BJ (cell line): Measurements from ENCODE around the gene C14orf119. TPM values are rescaled to one million over a fixed set of nuclear protein-coding genes. Genes with fewer than 3 reads are reported as not detected.
"Not testable (repeated sequence)": the region's sequence is repeated elsewhere in the genome, so short reads cannot be mapped to it uniquely, and the experiment has no call there.

ENCODE experiments used
- CTCF ChIA-PET: fragments of 350-600 bp; formaldehyde crosslinking; extraction: SDS; loops from one replicate; lab custom pipeline; 2021; ENCODE audit warnings: antibody characterized with exemption, inconsistent platforms; lab: Yijun Ruan, JAX
- POLR2A ChIA-PET: fragments of 300-600 bp; sonication (Branson Sonifier 250); formaldehyde crosslinking; extraction: SDS; loops from one replicate; lab custom pipeline; 2021; ENCODE audit warnings: antibody characterized with exemption; lab: Charles Lee
- DNase-seq: peaks from one replicate; pipeline ENCODE4 v3.0.0-alpha.2; 2011; ENCODE audit warnings: low read depth
- H3K27me3 ChIP-seq: 2 replicates; pipeline ENCODE4 v1.6.0; 2011; ENCODE audit warnings: low read length; ENCODE audit not compliant: control insufficient read depth, insufficient read depth
- H3K36me3 ChIP-seq: 2 replicates; pipeline ENCODE4 v1.5.1; 2011; ENCODE audit warnings: low read length; ENCODE audit not compliant: control insufficient read depth, insufficient read depth
- H3K4me3 ChIP-seq: 2 replicates; pipeline ENCODE4 v1.5.1; 2011; ENCODE audit warnings: low read depth, mild to moderate bottlenecking, control low read depth, low read length
- CTCF ChIP-seq: IDR thresholded peaks from 2 replicates; pipeline ENCODE4 v1.5.1; 2011; ENCODE audit warnings: low read depth, mild to moderate bottlenecking, control low read depth, inconsistent platforms, low read length, moderate library complexity; ENCODE audit not compliant: insufficient read depth
- polyA plus RNA-seq: library from polyadenylated mRNA; depleted of rRNA; stranded (reverse); fragments of >200 nt; gene quantifications from 2 replicates; pipeline ENCODE4 v1.2.3, GENCODE V29; 2011

C14orf119 gene
- polyA plus RNA-seq, 1 experiment, result 104 TPM

DNA sequence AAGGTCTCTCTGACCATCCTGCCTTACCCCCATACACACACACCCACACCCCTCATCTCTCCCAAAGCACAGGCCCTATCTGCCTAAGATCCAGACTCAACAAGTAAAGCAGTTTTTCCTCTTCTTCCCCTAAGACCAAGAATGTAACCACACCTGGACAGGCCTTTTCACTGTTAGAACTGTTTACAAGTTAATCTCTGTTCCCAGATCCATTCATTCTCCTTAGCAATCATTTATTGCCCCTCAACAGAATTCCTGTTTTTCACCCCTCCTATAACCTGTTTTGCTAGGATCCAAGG is 11.4 kb downstream of the C14orf119 start:
- POLR2A ChIA-PET, result interaction anchor here (1.0 kb wide), 1 partner anchor 12 kb away, joined by 4 read pairs; the partner anchor contains the start of genes ACIN1 and C14orf119
- DNase-seq, result no peak
- CTCF ChIA-PET, result interaction anchor here (0.7 to 3.2 kb wide), 9 partner anchors 10 to 124 kb away, joined by 3 to 9 read pairs (median 3); partner anchors contain the start of genes ACIN1, AJUBA, C14orf119 and CDH24
- Histone ChIP-seq H3K4me3 (no peak overlapping the region), H3K27me3 (peaks cover 1% of the 10 kb centered on the region; the same call in 1 of the 2 replicates), H3K36me3 (no peaks in the 10 kb centered on the region)
- TF ChIP-seq CTCF, result no peak

GRCh38 chr14:23107620-23108019 is 12.3 kb downstream of the C14orf119 start:
- POLR2A ChIA-PET, H3K27me3 ChIP-seq, H3K4me3 ChIP-seq, H3K36me3 ChIP-seq, DNase-seq: not testable (repeated sequence)
- CTCF ChIA-PET, result interaction anchor here (3.1 to 6.7 kb wide), 2 partner anchors 13 to 51 kb away, joined by 19 to 79 read pairs; partner anchors contain the start of genes ACIN1, C14orf119 and CDH24

- not testable (repeated sequence) for H3K27me3 ChIP-seq, DNase-seq, H3K36me3 ChIP-seq, H3K4me3 ChIP-seq
- ChIA-PET CTCF (interaction anchor here (1.0 to 24.8 kb wide), 15 partner anchors 9 to 126 kb away, joined by 4 to 815 read pairs (median 31); partner anchors contain the start of genes ACIN1, AJUBA, C14orf119 and CDH24), POLR2A (interaction anchor here (0.7 kb wide), 1 partner anchor 39 kb away, joined by 3 read pairs; no protein-coding TSS in a partner anchor)
Observed at GRCh38 chr14:23108169-23108568, 12.9 kb downstream of the C14orf119 start.

DNA sequence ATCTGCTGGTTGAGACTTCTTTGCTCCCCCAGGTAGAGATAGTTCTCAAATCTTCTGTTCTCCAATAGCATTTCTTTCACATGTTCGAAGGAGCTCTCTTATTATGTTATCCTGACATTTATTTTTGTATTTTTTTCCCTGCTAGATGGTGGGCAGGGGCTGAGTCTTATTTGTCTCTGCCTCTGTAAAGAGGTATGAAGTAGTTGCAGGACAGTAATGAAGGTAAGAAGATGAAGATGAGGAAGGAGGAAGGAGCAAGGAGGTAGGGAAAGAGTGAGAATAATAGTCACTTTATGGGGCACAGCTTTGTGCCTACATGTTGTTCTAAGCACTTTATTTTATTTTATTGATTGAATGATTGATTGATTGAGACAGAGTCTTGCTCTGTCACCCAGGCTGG is 14.5 kb downstream of the C14orf119 start:
- no peak overlapping the region for H3K4me3 ChIP-seq
- no peaks in the 10 kb centered on the region for H3K36me3 ChIP-seq
- no peak for TF ChIP-seq CTCF
- ChIA-PET POLR2A (interaction anchor here (1.7 kb wide), 1 partner anchor 41 kb away, joined by 4 read pairs; no protein-coding TSS in a partner anchor), CTCF (interaction anchor here (0.6 to 24.8 kb wide), 17 partner anchors 10 to 180 kb away, joined by 3 to 815 read pairs (median 30); partner anchors contain the start of genes ACIN1, AJUBA, C14orf119 and CDH24)
- peaks cover 1% of the 10 kb centered on the region; the same call in 1 of the 2 replicates for H3K27me3 ChIP-seq
- DNase-seq, result no peak

DNA sequence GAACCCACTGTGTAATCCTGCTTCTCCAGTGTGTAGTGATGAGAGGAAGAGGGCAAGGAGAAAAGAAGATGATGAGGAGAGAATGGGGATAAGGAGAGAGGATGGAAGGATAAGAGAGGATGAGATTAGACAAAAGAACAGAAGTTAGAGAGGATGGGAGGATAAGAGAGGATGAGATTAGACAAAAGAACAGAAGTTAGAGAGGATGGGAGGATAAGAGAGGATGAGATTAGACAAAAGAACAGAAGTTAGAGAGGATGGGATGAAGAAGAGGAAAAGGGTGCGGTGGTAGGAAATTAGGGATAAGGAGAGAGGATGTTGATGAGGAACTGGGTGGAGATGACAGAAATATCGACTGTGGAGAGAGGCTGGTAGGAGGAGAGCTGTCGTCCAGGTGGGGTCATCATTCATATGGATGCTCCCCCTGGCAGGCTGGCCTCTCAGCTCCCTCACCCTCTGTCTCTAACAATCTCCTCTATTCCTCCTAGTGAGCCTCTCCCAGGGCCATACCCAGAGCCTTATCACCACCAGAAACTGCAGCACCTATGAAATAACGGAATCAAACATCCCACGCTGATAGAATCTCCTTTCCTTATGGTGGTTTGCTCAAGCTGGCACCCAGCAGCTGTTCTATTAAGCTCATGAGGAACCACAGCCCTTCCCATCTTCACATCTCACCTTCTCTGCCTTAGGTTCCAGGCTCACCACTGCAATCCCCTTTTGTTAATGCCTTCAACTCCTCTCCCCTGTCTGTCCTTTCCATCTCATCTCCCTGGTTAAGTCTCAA is 15.5 kb downstream of the C14orf119 start:
- ChIA-PET POLR2A (interaction anchor here (0.7 to 1.7 kb wide), 2 partner anchors 42 to 117 kb away, joined by 3 to 4 read pairs; no protein-coding TSS in a partner anchor), CTCF (interaction anchor here (0.5 to 24.8 kb wide), 15 partner anchors 10 to 168 kb away, joined by 3 to 815 read pairs (median 31); partner anchors contain the start of genes ACIN1, AJUBA, C14orf119 and CDH24)
- H3K27me3 ChIP-seq, result peaks cover 1% of the 10 kb centered on the region; the same call in 1 of the 2 replicates
- DNase-seq, result no peak
- no peaks in the 10 kb centered on the region for H3K36me3 ChIP-seq
- no peak overlapping the region for H3K4me3 ChIP-seq
- TF ChIP-seq CTCF, result no peak
